ENCODE results near the gene LSS.

LSS gene

DNA sequence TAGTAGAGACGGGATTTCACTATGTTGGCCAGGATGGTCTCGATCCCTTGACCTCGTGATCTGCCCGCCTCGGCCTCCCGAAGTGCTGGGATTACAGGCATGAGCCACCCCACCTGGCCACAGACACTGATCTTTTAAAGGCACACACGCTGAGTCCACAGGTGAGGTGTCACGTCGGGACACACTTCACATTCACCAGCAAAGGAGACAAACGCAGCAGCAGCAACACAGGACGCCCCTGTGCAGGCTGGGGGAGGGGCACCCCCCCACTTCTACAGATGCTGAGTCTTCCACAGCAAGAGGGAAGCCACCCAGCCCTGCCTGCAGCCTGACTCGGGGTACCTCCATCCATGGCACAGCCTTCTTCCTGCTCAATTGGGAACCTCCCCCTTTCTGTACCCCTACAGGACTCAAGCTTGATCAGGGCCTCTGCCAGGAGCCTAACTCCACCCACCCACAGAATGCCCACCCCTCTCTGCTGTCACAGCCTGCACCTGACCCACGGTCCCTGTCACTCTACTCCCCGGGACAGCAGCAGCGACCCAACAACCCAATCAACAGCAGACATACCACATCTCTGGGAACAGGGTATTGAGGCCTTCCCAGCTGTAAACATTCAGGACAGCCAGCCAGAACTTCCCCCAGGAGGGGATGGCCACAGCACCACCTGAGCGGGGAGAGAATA lies 9.5 kb downstream of the LSS start:
- no peak for DNase-seq (ENCODE audit: low read depth in 2 of 2)

DNA sequence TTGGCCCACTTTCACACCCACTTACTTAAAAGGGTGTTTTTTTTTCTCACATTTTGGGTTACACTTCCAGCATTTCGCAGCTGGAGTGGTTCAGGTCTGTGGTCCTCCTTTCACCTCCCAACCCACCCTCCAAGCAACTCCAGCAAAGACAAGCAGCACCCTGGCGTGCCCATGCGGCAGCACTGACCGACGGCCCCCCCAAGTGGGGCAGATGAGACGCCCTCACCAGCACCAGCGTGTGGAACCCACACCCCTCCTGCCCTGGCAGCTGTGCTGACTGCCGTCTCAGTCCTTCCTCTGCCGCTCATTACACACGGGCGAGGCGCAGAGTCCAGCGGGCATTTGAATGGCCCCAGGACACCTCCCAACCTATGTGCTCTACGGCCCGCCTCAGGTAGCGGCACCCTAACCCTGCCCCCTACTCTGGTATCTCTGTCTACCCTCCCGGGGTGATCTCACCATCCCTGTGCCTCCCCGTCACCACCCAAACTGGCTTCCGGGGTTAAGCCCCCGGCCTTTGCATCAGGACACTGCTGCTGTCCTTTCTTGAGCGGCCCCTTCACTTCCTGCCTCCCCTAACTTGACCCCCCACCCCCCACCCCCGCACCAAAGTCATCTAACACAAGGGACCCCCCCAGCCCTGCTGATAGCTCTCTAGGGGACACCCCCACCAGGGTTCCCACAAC lies 10.9 kb downstream of the LSS start:
- no peak for DNase-seq (ENCODE audit: low read depth in 2 of 2)

GRCh38 chr21:46216132-46216747 lies 12.3 kb downstream of the LSS start:
- DNase-seq (ENCODE audit: low read depth in 2 of 2) = no peak

DNA sequence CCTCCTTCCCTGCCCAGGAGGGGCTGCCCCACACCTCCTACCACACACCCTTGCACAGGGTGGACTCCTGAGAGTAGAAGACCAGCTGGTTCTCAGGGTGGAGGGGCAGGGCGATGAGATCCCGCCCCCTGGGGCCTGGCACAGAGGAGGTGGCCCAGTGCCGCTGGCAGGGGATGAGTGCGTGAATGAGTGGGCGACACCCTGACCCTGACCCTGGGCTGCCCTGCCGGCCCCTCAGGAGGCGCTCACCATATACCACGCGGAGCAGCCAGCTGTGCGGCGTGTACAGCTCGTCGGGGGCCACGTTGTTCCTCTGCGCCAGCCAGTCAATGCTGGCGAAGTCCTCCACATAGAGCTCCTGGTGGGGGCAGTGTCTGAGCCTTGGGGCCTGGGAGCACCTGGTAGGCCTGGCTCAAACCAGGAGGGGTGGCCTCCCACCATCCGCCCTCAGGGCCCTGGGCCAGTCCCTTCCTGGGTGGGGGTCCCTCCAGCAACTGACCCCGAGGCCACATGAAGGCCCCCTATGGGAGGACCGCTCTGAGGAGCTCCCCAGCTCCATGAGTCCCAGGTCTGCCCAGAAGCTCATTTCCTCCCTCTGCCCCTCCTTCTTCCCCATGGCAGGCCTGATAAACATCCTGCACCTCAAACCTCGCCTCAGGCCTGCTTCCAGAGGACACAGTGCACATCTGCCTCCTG lies 13.0 kb downstream of the LSS start:
- DNase-seq (ENCODE audit: low read depth in 2 of 2) = no peak

GRCh38 chr21:46214478-46215340 lies 13.9 kb downstream of the LSS start:
- no peak for DNase-seq (ENCODE audit: low read depth in 2 of 2)

- no peak for DNase-seq (ENCODE audit: low read depth in 2 of 2)
Measured at GRCh38 chr21:46213620-46214286, 14.8 kb downstream of the LSS start.

DNA sequence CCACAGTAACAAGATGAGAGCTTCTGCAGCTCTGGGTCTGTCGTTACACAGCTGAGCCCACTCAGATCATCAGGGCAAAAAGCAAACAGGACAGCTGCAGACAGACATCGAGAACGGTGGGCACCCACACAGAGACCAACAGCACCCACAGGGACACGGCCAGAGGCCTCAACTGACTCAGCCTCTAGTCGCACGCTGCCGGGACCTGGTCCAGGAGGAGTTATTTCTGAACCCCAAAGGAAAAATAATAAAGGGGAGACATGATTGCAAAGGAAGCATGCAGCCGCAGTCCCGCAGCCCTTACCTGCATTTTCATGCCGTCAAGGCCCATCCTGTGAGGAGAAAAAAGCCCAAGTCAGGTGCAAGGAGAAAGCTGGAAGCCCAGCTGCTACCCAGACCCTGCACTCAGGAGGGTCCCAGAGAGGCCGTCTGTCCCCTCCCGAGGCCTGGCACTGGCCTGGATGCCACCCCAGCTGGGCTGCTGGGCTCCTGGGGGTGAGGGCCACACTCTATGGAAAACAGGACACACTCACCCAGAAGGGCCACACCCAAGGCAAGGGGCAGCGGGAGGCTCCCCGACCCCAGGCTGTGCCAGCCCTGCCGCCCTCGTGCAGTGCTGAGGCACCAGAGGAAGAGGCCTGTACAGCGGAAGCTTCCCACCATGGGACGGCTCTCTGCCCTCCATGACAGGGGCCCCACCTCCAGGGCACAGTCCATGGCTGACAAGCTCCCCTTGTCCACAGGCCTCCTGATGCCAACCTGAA lies 15.7 kb downstream of the LSS start:
- no peak for DNase-seq (ENCODE audit: low read depth in 2 of 2)

- DNase-seq (ENCODE audit: low read depth in 2 of 2) = no peak
Measured at GRCh38 chr21:46211786-46212720, 16.5 kb downstream of the LSS start.

DNA sequence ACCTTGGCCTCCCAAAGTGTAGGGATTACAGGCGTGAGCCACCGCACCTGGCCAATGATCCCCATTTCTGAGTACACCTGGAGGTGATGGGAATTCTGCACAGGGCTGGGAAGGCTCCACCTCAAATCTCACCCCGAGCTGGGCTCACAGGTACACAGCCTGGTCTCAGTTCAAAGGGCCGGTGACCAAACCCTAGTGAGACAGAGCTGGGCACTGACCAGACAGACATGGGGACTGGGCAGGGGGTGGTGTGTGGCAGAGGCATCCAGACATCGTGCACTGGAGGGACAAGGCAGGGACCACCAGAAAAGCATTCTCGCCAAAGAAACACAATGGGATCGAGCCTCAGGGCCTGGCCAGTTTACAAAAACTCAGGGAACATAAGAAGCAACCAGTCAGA lies 17.2 kb downstream of the LSS start:
- DNase-seq (ENCODE audit: low read depth in 2 of 2) = no peak

GRCh38 chr21:46210378-46211136 lies 18.0 kb downstream of the LSS start:
- no peak for DNase-seq (ENCODE audit: low read depth in 2 of 2)

- DNase-seq (ENCODE audit: low read depth in 2 of 2) = no peak
Measured at GRCh38 chr21:46208761-46209721, 19.5 kb downstream of the LSS start.

DNA sequence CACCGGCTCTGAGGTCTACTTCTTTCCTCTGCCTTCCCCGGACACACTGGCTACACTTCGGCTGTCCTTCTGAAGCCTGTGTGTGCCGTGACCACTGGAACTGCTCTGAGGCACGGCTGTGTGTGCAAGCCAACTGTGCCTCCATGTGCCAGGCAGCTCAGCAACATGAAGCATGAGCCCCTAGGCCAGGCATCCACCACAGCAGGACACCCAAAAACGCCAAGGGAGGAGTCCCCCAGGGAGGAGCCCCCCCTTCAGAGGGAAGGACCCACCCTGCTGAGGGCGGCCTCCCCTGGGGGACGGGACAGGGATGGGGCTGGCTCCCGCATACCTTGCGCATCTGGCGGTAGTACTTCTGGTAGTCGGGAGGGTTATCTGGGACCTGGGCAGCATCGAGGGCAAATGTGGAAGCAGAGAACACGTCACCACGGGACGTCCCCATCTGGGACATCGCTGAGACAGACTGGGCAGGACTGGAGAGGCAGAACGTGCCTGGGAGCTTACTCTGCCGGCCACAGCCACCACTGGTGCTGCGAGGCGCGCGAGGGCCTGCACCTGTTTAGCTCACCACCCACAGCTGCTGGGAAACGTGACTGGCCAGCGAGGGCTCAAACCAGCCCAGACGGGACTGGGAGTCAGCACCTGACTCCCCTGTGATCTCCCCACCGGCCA lies 20.5 kb downstream of the LSS start:
- no peak for DNase-seq (ENCODE audit: low read depth in 2 of 2)

DNA sequence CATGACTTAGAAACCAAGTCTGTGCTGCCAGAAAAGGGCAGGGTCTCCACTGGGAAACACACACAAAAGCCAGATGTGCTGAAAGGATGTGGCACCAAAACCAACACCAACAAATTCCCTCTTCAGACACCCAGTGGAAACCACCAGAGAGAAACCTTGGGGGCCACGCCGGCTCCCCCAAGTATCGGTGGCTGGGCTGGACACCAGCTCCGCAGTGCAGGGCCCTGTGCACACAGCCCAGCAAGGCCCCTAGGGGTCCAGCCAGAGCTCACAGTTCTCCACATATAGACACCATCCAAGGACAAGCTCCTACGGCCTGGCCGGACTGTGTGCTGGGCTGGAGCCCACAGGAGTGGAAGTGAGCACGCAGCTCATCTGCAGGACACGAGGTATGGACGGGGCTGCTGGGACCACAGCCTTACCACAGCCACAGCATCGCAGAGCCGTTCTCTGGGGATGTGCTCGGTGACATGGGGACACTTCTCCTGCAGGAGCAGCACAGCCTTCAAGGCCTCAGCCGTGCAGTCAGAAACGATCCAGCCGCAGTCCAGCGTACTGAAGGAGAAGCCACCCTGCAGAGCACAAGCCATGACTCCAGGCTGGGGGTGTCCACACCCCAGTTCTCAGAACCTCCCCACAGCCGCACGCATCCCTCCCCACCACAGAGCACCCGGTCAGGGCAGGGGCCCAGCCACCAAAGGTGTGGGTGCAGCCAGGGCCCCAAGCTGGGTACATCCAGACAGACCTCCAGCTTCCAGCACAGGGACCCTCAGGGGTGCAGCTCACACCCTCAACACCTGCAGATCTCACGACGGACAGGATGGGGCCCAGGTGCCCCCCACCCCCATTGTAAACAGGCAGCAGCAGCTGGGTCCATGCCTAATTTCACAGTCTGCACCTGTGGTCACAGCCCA lies 21.3 kb downstream of the LSS start:
- DNase-seq (ENCODE audit: low read depth in 2 of 2) = no peak

GRCh38 chr21:46206163-46207005 lies 22.2 kb downstream of the LSS start:
- DNase-seq (ENCODE audit: low read depth in 2 of 2) = no peak

GRCh38 chr21:46205766-46206162 lies 22.8 kb downstream of the LSS start:
- DNase-seq (ENCODE audit: low read depth in 2 of 2) = no peak

Data from stimulated activated CD4-positive, alpha-beta T cell treated with anti-CD3 and anti-CD28 coated beads, Interleukin-15, amount 100 ng/mL, for 48 hours (primary cell).